Mesenchymal stem cell (in vitro differentiated cells and primary cell): Measurements from ENCODE around the gene FHOD3.
A peak's percentile ranks its signal among the peaks of the same experiment; 100 is the strongest.

ENCODE experiments used
- DNase-seq: peaks from one replicate; pipeline ENCODE4 v3.0.0-alpha.2; 2013
- H2AFZ ChIP-seq: one replicate; pipeline ENCODE4 v1.6.1; 2013; ENCODE audit warnings: low read depth, mild to moderate bottlenecking, control low read depth, inconsistent platforms, low read length, moderate library complexity
- H2AK5ac ChIP-seq: 2 replicates; pipeline ENCODE4 v1.6.1; 2013; ENCODE audit warnings: low read length, moderate library complexity, mild to moderate bottlenecking, inconsistent platforms; ENCODE audit not compliant: severe bottlenecking
- H2BK120ac ChIP-seq: one replicate; pipeline ENCODE4 v1.6.1; 2013; ENCODE audit warnings: low read depth, mild to moderate bottlenecking, inconsistent platforms, low read length, moderate library complexity
- H2BK12ac ChIP-seq, 2 experiments: one replicate each; pipeline ENCODE4 v1.6.1; 2013; ENCODE audit warnings: inconsistent platforms in 2 of 2, low read length in 2 of 2, mild to moderate bottlenecking in 2 of 2, moderate library complexity in 2 of 2, control low read depth in 1 of 2
- H2BK15ac ChIP-seq: one replicate; pipeline ENCODE4 v1.6.1; 2013; ENCODE audit warnings: mild to moderate bottlenecking, low read depth, inconsistent platforms; ENCODE audit not compliant: poor library complexity, severe bottlenecking
- H2BK5ac ChIP-seq: 2 replicates; pipeline ENCODE4 v1.6.1; 2013; ENCODE audit warnings: low read depth, mild to moderate bottlenecking, low read length, control low read depth, inconsistent platforms; ENCODE audit not compliant: poor library complexity, severe bottlenecking
- H3K14ac ChIP-seq, 2 experiments: one replicate each; pipeline ENCODE4 v1.6.1; 2013; ENCODE audit warnings: inconsistent platforms in 2 of 2, low read length in 2 of 2, control low read depth in 1 of 2, mild to moderate bottlenecking in 1 of 2, moderate library complexity in 1 of 2
- H3K18ac ChIP-seq, 2 experiments: one replicate each; pipeline ENCODE4 v1.6.1; 2013; ENCODE audit warnings: inconsistent platforms in 2 of 2, low read length in 2 of 2, control low read depth in 1 of 2, low read depth in 1 of 2, mild to moderate bottlenecking in 1 of 2
- H3K23ac ChIP-seq, 2 experiments: one replicate each; pipeline ENCODE4 v1.6.1; 2013; ENCODE audit warnings: inconsistent platforms in 2 of 2, low read length in 2 of 2, mild to moderate bottlenecking in 2 of 2, moderate library complexity in 2 of 2, control low read depth in 1 of 2
- H3K27ac ChIP-seq: 2 replicates; pipeline ENCODE4 v1.5.1; 2013; ENCODE audit warnings: mild to moderate bottlenecking, moderate library complexity, low read length, control low read depth, inconsistent platforms; ENCODE audit not compliant: poor library complexity, severe bottlenecking
- H3K27me3 ChIP-seq, 2 experiments: 2 replicates each; pipeline versions ENCODE4 v1.6.1 to v1.7.0; 2013; ENCODE audit warnings: low read length in 2 of 2, mild to moderate bottlenecking in 2 of 2, moderate library complexity in 2 of 2, control low read depth in 1 of 2, inconsistent platforms in 1 of 2; ENCODE audit not compliant: control insufficient read depth in 1 of 2, insufficient read depth in 1 of 2
- H3K36me3 ChIP-seq, 2 experiments: 2 replicates each; pipeline versions ENCODE4 v1.6.1 to v1.7.0; 2013; ENCODE audit warnings: low read length in 2 of 2, control low read depth in 1 of 2, inconsistent platforms in 1 of 2, low read depth in 1 of 2, mild to moderate bottlenecking in 1 of 2; ENCODE audit not compliant: insufficient read depth in 2 of 2, control insufficient read depth in 1 of 2
- H3K4ac ChIP-seq, 2 experiments: one replicate each; pipeline ENCODE4 v1.6.1; 2013; ENCODE audit warnings: inconsistent platforms in 2 of 2, low read length in 2 of 2, mild to moderate bottlenecking in 2 of 2, moderate library complexity in 2 of 2, control low read depth in 1 of 2, low read depth in 1 of 2
- H3K4me1 ChIP-seq: 2 replicates; pipeline ENCODE4 v1.6.1; 2013; ENCODE audit warnings: low read depth, low read length, control low read depth; ENCODE audit not compliant: control insufficient read depth, insufficient read depth
- H3K4me2 ChIP-seq: 2 replicates; pipeline ENCODE4 v1.6.1; 2013; ENCODE audit warnings: low read length, mild to moderate bottlenecking, inconsistent platforms; ENCODE audit not compliant: poor library complexity, severe bottlenecking
- H3K4me3 ChIP-seq, 2 experiments: 2 replicates each; pipeline versions ENCODE4 v1.5.1 to v1.7.0; 2013; ENCODE audit warnings: low read length in 2 of 2, mild to moderate bottlenecking in 2 of 2, control low read depth in 1 of 2, low read depth in 1 of 2; ENCODE audit not compliant: insufficient read depth in 1 of 2
- H3K79me1 ChIP-seq: replicated peaks from 2 replicates; pipeline ENCODE4 v1.6.1; 2013; ENCODE audit warnings: mild to moderate bottlenecking, control low read depth, low read length, inconsistent platforms; ENCODE audit not compliant: poor library complexity, severe bottlenecking
- H3K9ac ChIP-seq: 2 replicates; pipeline ENCODE4 v1.7.0; 2013; ENCODE audit warnings: mild to moderate bottlenecking, low read length, moderate library complexity
- H3K9me3 ChIP-seq: 2 replicates; pipeline ENCODE4 v1.7.0; 2013; ENCODE audit warnings: mild to moderate bottlenecking, low read length; ENCODE audit not compliant: control insufficient read depth
- H4K8ac ChIP-seq: one replicate; pipeline ENCODE4 v1.6.1; 2013; ENCODE audit warnings: inconsistent platforms, mild to moderate bottlenecking, low read length, moderate library complexity
- H4K91ac ChIP-seq: one replicate; pipeline ENCODE4 v1.6.1; 2013; ENCODE audit warnings: mild to moderate bottlenecking, low read length, inconsistent platforms
- WGBS: methylation state at CpG from one replicate; pipeline ENCODE4 v1.1.7; 2013; ENCODE audit warnings: mixed read lengths; 5-methylcytosine and 5-hydroxymethylcytosine counted together

The FHOD3 gene

GRCh38 chr18:36697905-36698304 is 400.4 kb downstream of the FHOD3 start:
- no peak for DNase-seq
- H3K14ac ChIP-seq: no peak overlapping the region
- H3K18ac ChIP-seq: no peak overlapping the region
- H3K9ac ChIP-seq: no peak overlapping the region
- no peaks in the 10 kb centered on the region for H3K9me3 ChIP-seq
- 89% methylated on average over 1 of the region's 2 CpGs for WGBS
- H3K4ac ChIP-seq: no peak overlapping the region
- no peaks in the 10 kb centered on the region for H3K27me3 ChIP-seq
- H4K8ac ChIP-seq: no peak overlapping the region
- peak overlapping the region; percentile 0 for H3K27ac ChIP-seq
- no peak overlapping the region for H2BK5ac ChIP-seq
- H3K4me1 ChIP-seq: no peaks in the 10 kb centered on the region
- H3K79me1 ChIP-seq: peaks cover 2% of the 10 kb centered on the region
- H2AFZ ChIP-seq: no peak overlapping the region
- no peak overlapping the region for H4K91ac ChIP-seq
- no peak overlapping the region for H3K23ac ChIP-seq
- H3K4me3 ChIP-seq: no peak overlapping the region
- no peak overlapping the region for H2BK15ac ChIP-seq
- no peak overlapping the region for H2AK5ac ChIP-seq
- no peak overlapping the region for H2BK12ac ChIP-seq
- no peak overlapping the region for H2BK120ac ChIP-seq
- H3K36me3 ChIP-seq: peaks cover 0 to 18% of the 10 kb centered on the region in 2 experiments
- no peak overlapping the region for H3K4me2 ChIP-seq

GRCh38 chr18:36700955-36701354 is 403.4 kb downstream of the FHOD3 start:
- H3K27me3 ChIP-seq: no peaks in the 10 kb centered on the region
- H3K14ac ChIP-seq: no peak overlapping the region
- H3K36me3 ChIP-seq: peaks cover 0 to 21% of the 10 kb centered on the region in 2 experiments
- no peak overlapping the region for H3K27ac ChIP-seq
- no peak overlapping the region for H4K91ac ChIP-seq
- no peak overlapping the region for H3K4me2 ChIP-seq
- no peak overlapping the region for H2BK15ac ChIP-seq
- no peaks in the 10 kb centered on the region for H3K9me3 ChIP-seq
- 86% methylated on average over 4 of the region's 4 CpGs for WGBS
- no peak overlapping the region for H3K23ac ChIP-seq
- H2BK120ac ChIP-seq: no peak overlapping the region
- no peak overlapping the region for H4K8ac ChIP-seq
- no peak for DNase-seq
- no peak overlapping the region for H2BK5ac ChIP-seq
- H3K4me3 ChIP-seq: no peak overlapping the region
- H3K18ac ChIP-seq: no peak overlapping the region
- H2BK12ac ChIP-seq: no peak overlapping the region
- H3K9ac ChIP-seq: no peak overlapping the region
- H2AFZ ChIP-seq: no peak overlapping the region
- no peak overlapping the region for H2AK5ac ChIP-seq
- peaks cover 12% of the 10 kb centered on the region for H3K4me1 ChIP-seq
- H3K4ac ChIP-seq: no peak overlapping the region
- peaks cover 2% of the 10 kb centered on the region for H3K79me1 ChIP-seq

- Histone ChIP-seq H3K36me3 (peaks cover 0 to 21% of the 10 kb centered on the region in 2 experiments), H2BK5ac (no peak overlapping the region), H3K4me3 (no peak overlapping the region), H3K79me1 (peaks cover 2% of the 10 kb centered on the region), H2AK5ac (no peak overlapping the region), H3K4me1 (peaks cover 20% of the 10 kb centered on the region), H3K4me2 (no peak overlapping the region), H2BK12ac (no peak overlapping the region), H3K9ac (no peak overlapping the region), H3K27ac (no peak overlapping the region), H2BK120ac (no peak overlapping the region), H3K23ac (no peak overlapping the region), H3K18ac (no peak overlapping the region), H2AFZ (no peak overlapping the region), H2BK15ac (no peak overlapping the region), H3K27me3 (no peaks in the 10 kb centered on the region), H3K14ac (no peak overlapping the region), H3K4ac (no peak overlapping the region), H4K8ac (no peak overlapping the region), H3K9me3 (no peaks in the 10 kb centered on the region), H4K91ac (no peak overlapping the region)
- no peak for DNase-seq
- WGBS: 86% methylated on average over 10 of the region's 10 CpGs
Observed at GRCh38 chr18:36702401-36703013, 405.0 kb downstream of the FHOD3 start.

GRCh38 chr18:36704156-36704555 is 406.6 kb downstream of the FHOD3 start:
- no peak overlapping the region for H3K27ac ChIP-seq
- H2BK12ac ChIP-seq: no peak overlapping the region
- no peak overlapping the region for H2AFZ ChIP-seq
- H4K8ac ChIP-seq: no peak overlapping the region
- no peak overlapping the region for H3K9ac ChIP-seq
- no peak overlapping the region for H2BK15ac ChIP-seq
- H3K9me3 ChIP-seq: no peaks in the 10 kb centered on the region
- no peak overlapping the region for H2BK5ac ChIP-seq
- no peak overlapping the region for H3K18ac ChIP-seq
- peak overlapping the region; percentile 29 for H4K91ac ChIP-seq
- peaks cover under 1 to 26% of the 10 kb centered on the region in 2 experiments for H3K36me3 ChIP-seq
- no peak overlapping the region for H3K4me3 ChIP-seq
- peaks cover 23% of the 10 kb centered on the region for H3K4me1 ChIP-seq
- no peaks in the 10 kb centered on the region for H3K27me3 ChIP-seq
- H2BK120ac ChIP-seq: no peak overlapping the region
- WGBS: 84% methylated on average over 6 of the region's 6 CpGs
- peaks cover 3% of the 10 kb centered on the region for H3K79me1 ChIP-seq
- no peak overlapping the region for H2AK5ac ChIP-seq
- no peak overlapping the region for H3K4me2 ChIP-seq
- H3K23ac ChIP-seq: no peak overlapping the region
- H3K4ac ChIP-seq: no peak overlapping the region
- DNase-seq: no peak
- H3K14ac ChIP-seq: no peak overlapping the region
